Measurements from ENCODE around the gene CYP27C1.

- no peak for TF ChIP-seq CTCF (IDR thresholded peaks at IDR 0.05 in 2 of 3, conservative IDR thresholded peaks at IDR 0.05 in 1 of 3; ENCODE audit: insufficient read depth in 2 of 3, low read depth in 1 of 3, low read length in 3 of 3)
- no peak for TF ChIP-seq EZH2 (IDR thresholded peaks at IDR 0.05; ENCODE audit: borderline replicate concordance, low read depth, low read length)
- no peak for TF ChIP-seq CBFA2T3 (IDR thresholded peaks at IDR 0.05)
- no peak for TF ChIP-seq SAP30 (IDR thresholded peaks at IDR 0.05; ENCODE audit: borderline replicate concordance, insufficient read depth, low read depth, low read length, poor library complexity, severe bottlenecking)
- TF ChIP-seq NFIC (IDR thresholded peaks at IDR 0.05) = no peak
- TF ChIP-seq E2F5 (CRISPR knock-in tag; IDR thresholded peaks at IDR 0.05) = no peak
- no peak for TF ChIP-seq ZNF224 (CRISPR knock-in tag; IDR thresholded peaks at IDR 0.05)
- no peak for TF ChIP-seq NKRF (IDR thresholded peaks at IDR 0.05; ENCODE audit: borderline replicate concordance)
- TF ChIP-seq ATF2 (CRISPR knock-in tag; IDR thresholded peaks at IDR 0.05) = no peak
- TF ChIP-seq KLF6 (CRISPR knock-in tag; IDR thresholded peaks at IDR 0.05; ENCODE audit: borderline replicate concordance) = no peak
- no peak for TF ChIP-seq RNF2 (IDR thresholded peaks at IDR 0.05)
- no peak for TF ChIP-seq RAD21 (CRISPR knock-in tag; conservative IDR thresholded peaks at IDR 0.05 in 1 of 2, IDR thresholded peaks at IDR 0.05 in 1 of 2)
- TF ChIP-seq KDM5B (IDR thresholded peaks at IDR 0.05; ENCODE audit: insufficient replicate concordance, low read depth, low read length) = no peak
- no peak for TF ChIP-seq SMAD4 (CRISPR knock-in tag; conservative IDR thresholded peaks at IDR 0.05)
Observed at GRCh38 chr2:127256381-127256780, 36.3 kb upstream of the CYP27C1 start.
